ENCODE measurements around the gene TPBG.
A peak's percentile ranks its signal among the peaks of the same experiment; 100 is the strongest.

The TPBG gene

GRCh38 chr6:82364087-82365015, 734 bp downstream of the TPBG start:
- ATAC-seq (ENCODE audit: low read depth) (peak; percentile 48), DNase-seq (ENCODE audit: low spot score) (peak; percentile 68)
- peaks cover 44% of the 10 kb centered on the region for H3K4me1 ChIP-seq (ENCODE audit: insufficient read depth, poor library complexity, severe bottlenecking)
- no peaks in the 10 kb centered on the region for H3K9me3 ChIP-seq (ENCODE audit: severe bottlenecking)
- H3K27ac ChIP-seq (ENCODE audit: poor library complexity, severe bottlenecking), result peak overlapping the region; percentile 93
- H3K27me3 ChIP-seq (ENCODE audit: insufficient read depth, poor library complexity, severe bottlenecking), result no peaks in the 10 kb centered on the region
- peaks cover 50% of the 10 kb centered on the region for H3K36me3 ChIP-seq (ENCODE audit: low read depth)
- TF ChIP-seq CTCF (IDR thresholded peaks at IDR 0.05; ENCODE audit: poor library complexity, severe bottlenecking), result no peak
- H3K4me3 ChIP-seq (ENCODE audit: severe bottlenecking), result peak overlapping the region; percentile 93

DNA sequence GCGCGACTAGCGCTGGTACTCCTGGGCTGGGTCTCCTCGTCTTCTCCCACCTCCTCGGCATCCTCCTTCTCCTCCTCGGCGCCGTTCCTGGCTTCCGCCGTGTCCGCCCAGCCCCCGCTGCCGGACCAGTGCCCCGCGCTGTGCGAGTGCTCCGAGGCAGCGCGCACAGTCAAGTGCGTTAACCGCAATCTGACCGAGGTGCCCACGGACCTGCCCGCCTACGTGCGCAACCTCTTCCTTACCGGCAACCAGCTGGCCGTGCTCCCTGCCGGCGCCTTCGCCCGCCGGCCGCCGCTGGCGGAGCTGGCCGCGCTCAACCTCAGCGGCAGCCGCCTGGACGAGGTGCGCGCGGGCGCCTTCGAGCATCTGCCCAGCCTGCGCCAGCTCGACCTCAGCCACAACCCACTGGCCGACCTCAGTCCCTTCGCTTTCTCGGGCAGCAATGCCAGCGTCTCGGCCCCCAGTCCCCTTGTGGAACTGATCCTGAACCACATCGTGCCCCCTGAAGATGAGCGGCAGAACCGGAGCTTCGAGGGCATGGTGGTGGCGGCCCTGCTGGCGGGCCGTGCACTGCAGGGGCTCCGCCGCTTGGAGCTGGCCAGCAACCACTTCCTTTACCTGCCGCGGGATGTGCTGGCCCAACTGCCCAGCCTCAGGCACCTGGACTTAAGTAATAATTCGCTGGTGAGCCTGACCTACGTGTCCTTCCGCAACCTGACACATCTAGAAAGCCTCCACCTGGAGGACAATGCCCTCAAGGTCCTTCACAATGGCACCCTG, 1.6 kb downstream of the TPBG start:
- ATAC-seq (ENCODE audit: low read depth), result peak; percentile 49
- Histone ChIP-seq H3K36me3 (ENCODE audit: low read depth) (peaks cover 59% of the 10 kb centered on the region), H3K27ac (ENCODE audit: poor library complexity, severe bottlenecking) (peak overlapping the region; percentile 93), H3K27me3 (ENCODE audit: insufficient read depth, poor library complexity, severe bottlenecking) (no peaks in the 10 kb centered on the region), H3K4me1 (ENCODE audit: insufficient read depth, poor library complexity, severe bottlenecking) (peaks cover 52% of the 10 kb centered on the region), H3K4me3 (ENCODE audit: severe bottlenecking) (peak overlapping the region; percentile 93), H3K9me3 (ENCODE audit: severe bottlenecking) (no peaks in the 10 kb centered on the region)
- peak; percentile 67 for DNase-seq (ENCODE audit: low spot score)
- TF ChIP-seq CTCF (IDR thresholded peaks at IDR 0.05; ENCODE audit: poor library complexity, severe bottlenecking), result no peak

DNA sequence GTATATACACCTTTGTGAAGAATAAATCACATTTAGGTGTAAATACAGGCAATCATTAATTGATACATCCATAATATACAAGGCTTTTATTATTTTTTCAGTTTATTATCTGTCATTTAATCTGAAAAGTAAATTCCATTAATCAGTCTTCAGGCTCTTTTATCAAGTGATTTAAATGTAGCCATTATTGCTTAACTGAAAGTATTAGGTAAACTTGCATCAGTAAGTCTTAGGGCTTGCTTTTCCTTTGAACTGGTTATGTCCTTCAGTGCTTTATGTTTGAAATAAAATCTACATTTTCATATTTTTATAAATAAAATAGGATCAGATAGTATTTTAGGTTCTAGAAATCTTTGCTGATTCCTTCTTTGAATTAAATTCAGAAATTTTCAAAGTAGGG, 4.1 kb downstream of the TPBG start:
- H3K4me1 ChIP-seq (ENCODE audit: insufficient read depth, poor library complexity, severe bottlenecking), result peaks cover 59% of the 10 kb centered on the region
- peaks cover 79% of the 10 kb centered on the region for H3K36me3 ChIP-seq (ENCODE audit: low read depth)
- H3K27me3 ChIP-seq (ENCODE audit: insufficient read depth, poor library complexity, severe bottlenecking), result no peaks in the 10 kb centered on the region
- no peak for DNase-seq (ENCODE audit: low spot score)
- H3K27ac ChIP-seq (ENCODE audit: poor library complexity, severe bottlenecking), result peak overlapping the region; percentile 93
- H3K4me3 ChIP-seq (ENCODE audit: severe bottlenecking), result peak overlapping the region; percentile 7
- H3K9me3 ChIP-seq (ENCODE audit: severe bottlenecking), result no peaks in the 10 kb centered on the region
- no peak for TF ChIP-seq CTCF (IDR thresholded peaks at IDR 0.05; ENCODE audit: poor library complexity, severe bottlenecking)
- ATAC-seq (ENCODE audit: low read depth), result no peak

GRCh38 chr6:82370788-82371187, 7.2 kb downstream of the TPBG start:
- peaks cover 2% of the 10 kb centered on the region for H3K9me3 ChIP-seq (ENCODE audit: severe bottlenecking)
- no peak for DNase-seq (ENCODE audit: low spot score)
- peaks cover 59% of the 10 kb centered on the region for H3K4me1 ChIP-seq (ENCODE audit: insufficient read depth, poor library complexity, severe bottlenecking)
- peaks cover 84% of the 10 kb centered on the region for H3K36me3 ChIP-seq (ENCODE audit: low read depth)
- TF ChIP-seq CTCF (IDR thresholded peaks at IDR 0.05; ENCODE audit: poor library complexity, severe bottlenecking), result no peak
- peak; percentile 43; the same call in 2 of the 3 replicates for ATAC-seq (ENCODE audit: low read depth)
- H3K4me3 ChIP-seq (ENCODE audit: severe bottlenecking), result no peak overlapping the region
- no peaks in the 10 kb centered on the region for H3K27me3 ChIP-seq (ENCODE audit: insufficient read depth, poor library complexity, severe bottlenecking)
- H3K27ac ChIP-seq (ENCODE audit: poor library complexity, severe bottlenecking), result peak overlapping the region; percentile 93
